ENCODE results near the gene MYO15A.

Gene MYO15A, protein sequence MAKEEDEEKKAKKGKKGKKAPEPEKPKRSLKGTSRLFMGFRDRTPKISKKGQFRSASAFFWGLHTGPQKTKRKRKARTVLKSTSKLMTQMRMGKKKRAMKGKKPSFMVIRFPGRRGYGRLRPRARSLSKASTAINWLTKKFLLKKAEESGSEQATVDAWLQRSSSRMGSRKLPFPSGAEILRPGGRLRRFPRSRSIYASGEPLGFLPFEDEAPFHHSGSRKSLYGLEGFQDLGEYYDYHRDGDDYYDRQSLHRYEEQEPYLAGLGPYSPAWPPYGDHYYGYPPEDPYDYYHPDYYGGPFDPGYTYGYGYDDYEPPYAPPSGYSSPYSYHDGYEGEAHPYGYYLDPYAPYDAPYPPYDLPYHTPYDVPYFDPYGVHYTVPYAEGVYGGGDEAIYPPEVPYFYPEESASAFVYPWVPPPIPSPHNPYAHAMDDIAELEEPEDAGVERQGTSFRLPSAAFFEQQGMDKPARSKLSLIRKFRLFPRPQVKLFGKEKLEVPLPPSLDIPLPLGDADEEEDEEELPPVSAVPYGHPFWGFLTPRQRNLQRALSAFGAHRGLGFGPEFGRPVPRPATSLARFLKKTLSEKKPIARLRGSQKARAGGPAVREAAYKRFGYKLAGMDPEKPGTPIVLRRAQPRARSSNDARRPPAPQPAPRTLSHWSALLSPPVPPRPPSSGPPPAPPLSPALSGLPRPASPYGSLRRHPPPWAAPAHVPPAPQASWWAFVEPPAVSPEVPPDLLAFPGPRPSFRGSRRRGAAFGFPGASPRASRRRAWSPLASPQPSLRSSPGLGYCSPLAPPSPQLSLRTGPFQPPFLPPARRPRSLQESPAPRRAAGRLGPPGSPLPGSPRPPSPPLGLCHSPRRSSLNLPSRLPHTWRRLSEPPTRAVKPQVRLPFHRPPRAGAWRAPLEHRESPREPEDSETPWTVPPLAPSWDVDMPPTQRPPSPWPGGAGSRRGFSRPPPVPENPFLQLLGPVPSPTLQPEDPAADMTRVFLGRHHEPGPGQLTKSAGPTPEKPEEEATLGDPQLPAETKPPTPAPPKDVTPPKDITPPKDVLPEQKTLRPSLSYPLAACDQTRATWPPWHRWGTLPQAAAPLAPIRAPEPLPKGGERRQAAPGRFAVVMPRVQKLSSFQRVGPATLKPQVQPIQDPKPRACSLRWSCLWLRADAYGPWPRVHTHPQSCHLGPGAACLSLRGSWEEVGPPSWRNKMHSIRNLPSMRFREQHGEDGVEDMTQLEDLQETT (N-terminal part only)

DNA sequence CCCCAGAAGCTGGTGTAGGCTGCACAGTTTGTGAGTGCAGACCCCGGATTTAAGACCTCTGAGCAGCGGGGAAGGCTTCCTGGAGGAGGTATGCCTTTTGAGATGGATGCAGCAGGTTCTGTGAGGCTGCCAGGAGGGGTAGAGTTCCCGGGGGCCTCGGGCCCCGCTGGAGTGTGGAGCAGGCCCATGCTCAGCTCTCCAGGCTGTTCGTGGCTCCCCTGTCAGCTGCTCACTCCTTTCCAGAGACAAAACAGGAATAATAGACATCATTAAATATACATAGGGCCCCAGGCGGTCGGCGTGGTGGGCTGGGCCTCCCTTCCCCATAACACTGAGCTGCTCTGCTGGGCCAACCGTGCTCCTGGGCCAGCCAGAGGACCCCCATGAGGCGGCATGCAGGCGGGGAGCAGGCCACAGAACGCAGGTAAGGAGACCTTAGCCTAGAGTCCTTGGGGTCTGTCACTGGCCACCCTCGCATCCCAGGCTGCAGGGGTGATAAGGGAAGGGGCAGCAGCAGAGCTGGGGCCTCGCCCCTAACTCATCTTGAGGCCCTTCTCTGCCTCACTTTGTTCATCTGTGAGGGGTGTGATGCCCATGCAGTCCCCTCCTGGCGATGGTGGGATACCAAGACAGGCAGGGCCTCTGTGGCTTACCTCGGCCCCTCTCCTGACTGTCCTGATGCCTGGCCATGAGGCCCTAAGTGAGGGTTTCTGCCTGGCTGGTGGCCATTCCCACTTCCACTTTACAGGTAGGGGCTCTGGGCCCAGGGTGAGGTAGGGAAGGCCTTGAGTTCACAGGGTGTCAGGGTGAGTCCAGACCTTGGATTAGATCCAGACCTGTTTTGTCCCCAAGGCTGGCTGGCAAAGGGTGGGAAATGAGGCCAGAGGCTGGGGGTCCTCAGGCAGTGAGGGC lies at the start of gene MYO15A:
Gene MYO15A, plus strand, starts transcription at position 356 of the 912 bp plus-strand sequence. CDS start 10,045 bp downstream, outside the sequence.
- peak; percentile 45 for DNase-seq

DNA sequence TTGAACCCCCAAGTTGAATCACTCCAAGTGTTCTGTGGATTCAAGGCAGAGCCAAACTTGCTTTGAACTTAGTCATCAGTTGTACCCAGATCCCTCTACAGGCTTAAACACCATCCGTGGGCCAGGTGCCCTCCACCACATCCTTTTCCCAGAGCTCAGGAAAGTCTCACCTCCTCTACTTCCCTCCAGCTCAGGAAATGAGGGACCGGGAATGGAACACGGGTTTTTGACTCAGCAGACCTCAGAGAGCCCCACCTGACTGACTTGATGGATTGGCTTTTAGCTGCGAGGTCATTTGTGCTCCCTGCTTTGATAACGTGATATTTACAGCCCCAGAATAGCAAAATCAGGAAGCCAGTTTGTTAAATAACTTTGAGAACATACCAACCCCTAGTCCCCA lies 49.3 kb upstream of the MYO15A start:
- DNase-seq = no peak

DNA sequence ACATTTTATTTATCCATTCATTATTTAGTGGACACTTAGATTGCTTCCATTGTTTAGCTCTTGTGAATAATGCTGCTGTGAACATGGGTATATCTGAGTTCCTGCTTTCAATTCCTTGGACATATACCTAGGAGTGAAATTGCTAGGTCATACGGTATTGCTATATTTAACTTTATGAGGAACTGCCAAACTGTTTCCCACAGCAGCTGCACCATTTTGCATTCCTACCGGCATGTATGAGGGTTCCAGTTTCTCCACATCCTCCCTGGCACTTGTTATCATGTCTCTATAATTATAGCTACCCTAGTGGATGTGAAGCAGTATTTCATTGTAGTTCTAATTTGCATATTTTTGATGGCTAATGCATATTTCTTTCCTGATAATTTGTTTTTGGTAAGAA lies 44.5 kb upstream of the MYO15A start:
- DNase-seq = no peak

DNA sequence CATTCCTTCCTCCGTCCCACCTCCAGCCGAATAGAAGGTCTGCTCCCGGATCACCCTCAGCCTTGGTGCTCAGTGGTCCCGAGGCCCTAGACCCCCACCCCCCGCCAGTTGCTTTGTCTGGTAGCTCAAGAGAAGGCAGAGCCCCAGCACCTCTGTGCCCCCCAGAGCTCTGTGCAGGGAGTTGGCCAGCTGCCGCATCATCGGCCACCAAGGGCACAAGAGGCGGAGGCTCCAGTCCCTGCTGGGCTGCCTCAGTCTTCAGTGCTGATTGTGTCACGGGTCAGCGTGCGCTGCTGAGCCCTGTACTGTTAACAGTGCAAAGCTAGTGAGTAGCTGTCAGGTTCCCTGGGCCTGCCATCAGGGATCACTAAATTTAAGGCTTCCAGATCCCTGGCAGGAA lies 43.0 kb upstream of the MYO15A start:
- DNase-seq = no peak

DNA sequence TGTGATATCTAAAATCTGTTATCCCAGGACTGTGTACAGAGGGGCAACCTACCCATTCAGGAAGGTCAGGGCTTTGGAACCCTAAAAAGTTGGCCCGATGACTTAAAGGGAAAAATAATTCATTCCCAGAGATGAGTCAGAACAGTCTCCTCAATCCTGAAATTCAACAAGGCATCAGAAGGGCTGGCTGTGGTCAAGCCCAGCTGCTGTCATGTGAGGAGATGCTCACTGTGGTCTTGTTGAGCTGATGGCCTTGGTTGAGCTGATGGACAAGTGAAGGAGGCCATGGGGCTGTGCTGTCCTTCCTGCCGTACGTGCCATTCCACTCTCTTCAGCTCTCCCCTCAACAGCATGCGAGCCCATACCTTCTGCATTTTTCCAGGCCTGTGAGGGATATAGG lies 41.7 kb upstream of the MYO15A start:
- no peak for DNase-seq

DNA sequence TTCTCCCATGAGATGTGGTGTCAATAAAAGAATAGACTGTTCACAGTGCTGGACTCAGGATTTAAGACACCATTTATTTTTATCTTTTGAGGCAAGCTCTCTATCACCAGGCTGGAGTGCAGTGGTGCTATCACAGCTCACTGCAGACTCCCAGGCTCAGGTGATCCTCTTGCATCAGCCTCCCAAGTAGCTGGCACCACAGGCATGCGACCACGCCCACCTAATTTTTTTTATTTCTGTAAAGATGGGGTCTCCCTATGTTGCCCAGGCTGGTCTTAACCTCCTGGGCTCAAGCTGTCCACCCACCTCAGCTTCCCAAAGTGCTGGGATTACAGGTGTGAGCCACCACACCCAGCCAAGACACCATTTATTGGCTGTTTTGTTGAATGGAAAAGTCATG lies 39.5 kb upstream of the MYO15A start:
- no peak for DNase-seq

DNA sequence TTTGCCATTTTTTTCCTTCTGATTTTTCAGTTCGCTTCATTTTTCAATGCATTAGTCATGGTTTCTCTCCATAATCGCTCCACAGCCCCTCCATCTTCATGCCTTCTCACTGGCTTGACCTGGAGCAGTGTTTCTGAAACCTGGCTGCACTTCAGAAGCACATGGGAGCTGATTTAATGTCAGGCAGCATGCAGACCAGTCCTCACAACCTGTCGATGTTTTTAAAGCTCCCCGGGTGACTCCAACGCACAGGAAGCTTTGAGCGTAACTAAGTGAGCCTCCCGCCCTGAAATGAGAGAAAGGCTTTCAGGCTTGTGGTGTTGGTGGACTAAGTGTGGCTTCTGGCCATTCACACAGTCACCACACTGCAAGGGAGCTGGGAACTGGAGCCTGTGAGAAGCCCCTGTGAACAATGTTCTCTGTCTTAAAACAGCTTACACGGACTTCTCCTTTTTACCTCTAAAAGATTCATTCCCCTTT lies 37.7 kb upstream of the MYO15A start:
- peak; percentile 14 for DNase-seq

DNA sequence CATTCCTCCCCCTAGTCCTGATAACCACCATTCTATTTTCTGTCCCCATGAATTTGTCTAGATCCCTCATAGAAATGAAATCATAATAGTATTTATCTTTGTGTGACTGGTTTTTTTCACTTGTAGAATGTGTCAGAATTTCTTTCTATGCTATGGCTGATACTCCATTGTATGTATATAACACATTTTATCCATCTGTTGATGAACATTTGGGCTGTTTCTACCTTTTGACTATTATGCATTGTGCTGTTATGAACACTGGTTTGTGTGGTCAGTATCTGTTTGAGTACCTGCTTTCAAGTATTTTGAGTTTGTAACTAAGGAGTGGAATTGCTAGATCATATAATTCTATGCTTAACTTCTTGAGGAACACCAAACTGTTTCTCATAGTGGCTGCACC lies 36.8 kb upstream of the MYO15A start:
- no peak for DNase-seq

DNA sequence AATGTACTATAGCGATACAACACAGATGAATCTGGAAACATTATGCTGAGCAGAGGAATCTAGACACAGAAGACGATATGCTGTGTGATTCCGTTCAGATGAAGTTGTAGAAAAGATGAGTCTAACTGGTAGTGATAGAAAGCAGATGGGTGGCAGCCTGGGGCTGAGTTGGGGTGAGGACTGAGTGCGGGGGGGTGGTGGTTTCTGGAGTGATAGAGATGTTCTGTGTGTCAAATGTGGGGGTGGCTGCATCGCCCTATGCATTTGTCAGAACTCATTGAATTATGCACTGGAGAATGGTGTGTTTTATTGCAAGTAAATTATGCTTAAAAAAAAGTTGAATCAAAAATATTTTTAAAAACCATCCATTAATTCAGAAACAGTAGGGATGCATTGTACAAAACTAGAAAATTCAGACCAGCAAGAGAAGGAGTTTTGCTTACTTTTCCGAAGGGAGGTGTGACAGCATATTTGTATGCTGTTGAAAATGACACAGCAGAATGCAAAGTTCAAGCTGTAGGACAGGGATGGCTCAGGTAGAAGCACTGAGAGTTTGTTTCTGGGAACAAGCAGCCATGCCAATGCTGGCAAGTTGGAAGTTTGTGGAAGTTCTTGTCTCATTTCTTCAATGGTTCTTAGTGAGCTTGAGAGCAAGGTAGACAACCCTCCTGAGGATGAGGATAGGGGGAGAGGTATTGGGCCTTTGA lies 33.8 kb upstream of the MYO15A start:
- DNase-seq = no peak

DNA sequence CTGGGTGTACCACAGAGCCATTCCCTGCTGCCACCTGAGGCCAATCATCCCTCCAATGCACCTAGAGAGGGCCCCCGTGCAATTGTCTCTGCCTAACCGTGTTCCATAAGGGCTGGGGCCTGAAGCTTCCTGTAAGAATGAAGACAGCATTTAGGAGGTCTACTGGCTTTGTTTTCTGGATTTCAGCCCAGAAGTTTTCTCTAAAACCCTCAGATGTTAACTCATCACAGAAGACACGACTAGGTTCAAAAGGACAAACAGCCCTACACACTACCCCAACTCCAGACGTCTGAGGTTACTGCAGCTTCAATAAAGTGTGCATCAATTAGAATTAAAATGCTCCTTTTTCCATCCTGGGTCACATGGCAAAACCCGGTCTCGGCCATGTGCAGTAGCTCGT lies 31.6 kb upstream of the MYO15A start:
- no peak for DNase-seq

DNA sequence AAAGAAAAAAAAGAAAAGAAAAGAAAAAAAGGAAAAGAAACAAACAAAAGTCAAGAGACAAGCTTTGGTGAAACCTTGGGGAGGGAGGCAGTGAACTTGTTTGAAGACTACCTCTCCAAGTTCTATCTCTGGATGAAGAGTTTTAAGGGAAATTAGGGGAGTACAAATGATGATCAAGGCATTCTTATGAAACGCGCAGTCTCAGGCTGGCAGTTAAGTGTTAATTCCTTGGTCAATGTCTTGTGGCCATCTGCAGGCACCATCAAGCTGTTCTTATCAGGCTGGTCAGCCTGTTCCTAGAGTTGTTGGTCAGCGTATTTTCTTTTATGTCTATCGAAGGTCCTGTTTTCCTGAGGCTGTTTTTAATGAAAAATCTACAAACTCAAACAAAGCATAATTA lies 29.0 kb upstream of the MYO15A start:
- DNase-seq = no peak

DNA sequence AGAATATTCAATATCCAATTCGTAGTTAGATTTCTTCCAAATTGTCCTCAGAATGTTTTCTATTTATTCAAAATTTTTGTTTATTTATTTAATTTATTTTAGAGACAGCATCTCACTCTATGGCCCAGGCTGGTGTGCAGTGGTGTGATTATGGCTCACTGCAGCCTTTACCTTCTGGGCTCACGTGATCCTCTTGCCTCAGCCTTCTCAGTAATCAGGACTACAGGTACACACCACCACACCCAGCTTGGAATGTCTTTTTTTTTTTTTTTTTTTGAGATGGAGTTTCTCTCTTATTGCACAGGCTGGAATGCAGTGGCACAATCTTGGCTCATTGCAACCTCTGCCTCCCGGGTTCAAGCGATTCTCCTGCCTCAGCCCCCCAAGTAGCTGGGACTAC lies 24.3 kb upstream of the MYO15A start:
- no peak for DNase-seq

DNA sequence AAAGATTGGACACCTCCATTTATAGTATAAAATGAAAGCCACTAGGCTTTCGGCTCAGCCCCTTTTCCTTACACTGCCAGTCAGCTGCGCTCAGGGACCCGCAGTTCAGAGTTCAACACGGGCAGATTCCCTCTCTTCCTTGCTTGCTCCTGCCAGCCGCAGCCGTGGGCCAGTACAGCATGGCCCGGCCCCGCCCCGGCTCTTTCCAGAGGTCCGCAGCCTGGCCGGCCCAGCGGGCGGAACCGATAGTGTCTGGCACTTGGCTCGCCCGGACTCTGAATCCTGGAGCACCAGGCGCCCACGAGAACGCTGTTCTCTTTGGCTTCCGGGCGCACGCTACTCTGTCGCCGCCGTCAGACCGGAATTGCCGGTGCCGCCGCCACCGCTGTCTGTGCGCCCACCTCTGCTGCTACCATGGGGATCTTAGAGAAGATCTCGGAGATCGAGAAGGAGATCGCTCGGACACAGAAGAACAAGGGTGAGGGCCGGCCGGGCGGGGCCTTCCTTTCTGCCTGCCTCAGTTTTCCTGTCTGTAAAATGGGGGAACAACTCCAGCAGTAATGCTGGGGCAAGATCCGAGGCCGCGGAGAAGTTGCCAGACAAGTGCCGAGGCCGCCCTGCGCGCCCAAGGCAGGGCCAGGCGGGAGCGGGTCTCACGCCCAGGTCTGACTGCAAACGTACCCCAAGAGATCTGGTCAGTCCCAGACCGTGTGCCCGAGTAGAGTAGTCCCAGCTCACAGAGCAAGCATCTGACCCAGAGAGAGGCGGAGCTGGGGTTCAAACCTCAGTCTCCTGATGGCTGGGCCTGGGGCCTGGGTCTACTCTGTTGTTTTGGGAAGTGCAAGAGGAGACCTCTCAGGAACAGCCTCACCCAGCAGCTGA lies 20.7 kb upstream of the MYO15A start, which contains the start of gene DRG2:
Gene DRG2, plus strand, starts transcription at position 339 of the 882 bp plus-strand sequence. Its CDS starts 76 bp downstream, at position 415.
- peak; percentile 98 for DNase-seq

DNA sequence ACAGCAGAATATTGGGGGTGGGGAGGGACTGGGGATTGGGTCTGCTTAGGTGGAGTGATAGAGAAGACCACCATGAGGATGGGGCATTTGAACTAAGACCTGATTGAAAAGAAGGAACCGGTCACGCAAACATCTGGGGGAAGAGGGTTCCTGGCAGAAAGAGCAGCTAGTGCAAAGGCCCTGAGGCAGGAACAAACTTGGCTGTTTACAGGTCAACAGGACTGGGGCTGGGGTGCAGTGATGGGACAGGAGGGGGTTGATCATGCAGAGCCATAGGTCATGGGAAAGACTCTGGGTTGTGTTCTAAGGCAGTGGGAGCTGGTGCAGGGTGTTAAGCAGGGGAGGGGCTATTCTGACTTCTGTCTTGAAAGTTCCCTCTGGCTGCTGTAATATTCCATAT lies 18.9 kb upstream of the MYO15A start:
- DNase-seq = no peak

DNA sequence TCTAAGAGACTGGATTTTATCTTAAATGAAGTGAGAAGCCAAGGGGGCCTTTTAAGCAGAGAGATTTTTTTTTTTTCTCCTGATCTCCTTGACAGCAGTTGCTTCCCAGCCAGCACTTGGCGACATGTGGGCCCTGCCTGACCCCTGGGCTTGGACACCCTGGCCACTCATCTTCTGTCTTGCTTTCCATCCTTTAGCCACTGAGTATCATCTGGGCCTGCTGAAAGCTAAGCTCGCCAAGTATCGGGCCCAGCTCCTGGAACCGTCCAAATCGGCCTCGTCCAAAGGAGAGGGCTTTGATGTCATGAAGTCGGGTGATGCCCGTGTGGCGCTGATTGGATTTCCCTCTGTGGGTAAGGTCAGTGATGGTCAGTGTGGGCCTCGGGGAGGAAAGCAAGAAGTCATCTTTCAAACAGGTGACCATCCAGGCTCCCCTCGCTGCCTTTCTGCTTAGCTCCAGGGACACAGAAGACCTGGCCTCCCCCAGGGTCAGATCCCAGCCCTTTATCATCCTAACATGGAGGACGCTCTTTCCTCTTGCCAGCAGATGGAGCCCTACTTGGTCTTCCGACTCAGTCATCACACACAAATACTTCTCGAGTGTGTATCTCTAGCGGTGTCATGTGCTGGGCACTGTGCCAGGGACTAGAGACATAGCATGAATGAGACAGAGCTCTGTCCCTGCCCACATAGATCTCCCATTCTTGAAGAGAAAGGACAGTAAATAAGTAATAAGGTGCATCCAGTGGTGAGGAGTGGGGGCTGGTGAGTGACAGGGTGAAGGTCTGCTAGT lies 14.7 kb upstream of the MYO15A start:
- no peak for DNase-seq

DNA sequence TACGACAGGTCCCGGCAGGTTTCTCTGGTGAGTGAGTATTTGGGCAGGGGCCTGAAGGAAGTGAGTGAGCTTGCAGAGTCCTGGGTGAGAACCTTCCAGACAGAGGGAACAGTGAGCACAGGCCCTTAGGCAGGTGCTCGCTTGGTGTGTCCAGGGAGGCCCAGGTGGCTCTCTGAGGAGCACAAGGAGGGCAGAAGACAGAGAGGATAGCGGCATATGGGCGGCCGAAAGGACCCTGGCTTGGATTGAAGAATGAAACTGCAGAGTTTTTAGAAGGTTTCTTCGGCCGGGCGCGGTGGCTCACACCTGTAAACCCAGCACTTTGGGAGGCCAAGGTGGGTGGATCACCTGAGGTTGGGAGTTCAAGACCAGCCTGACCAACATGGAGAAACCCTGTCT lies 14.1 kb upstream of the MYO15A start:
- DNase-seq = no peak

DNA sequence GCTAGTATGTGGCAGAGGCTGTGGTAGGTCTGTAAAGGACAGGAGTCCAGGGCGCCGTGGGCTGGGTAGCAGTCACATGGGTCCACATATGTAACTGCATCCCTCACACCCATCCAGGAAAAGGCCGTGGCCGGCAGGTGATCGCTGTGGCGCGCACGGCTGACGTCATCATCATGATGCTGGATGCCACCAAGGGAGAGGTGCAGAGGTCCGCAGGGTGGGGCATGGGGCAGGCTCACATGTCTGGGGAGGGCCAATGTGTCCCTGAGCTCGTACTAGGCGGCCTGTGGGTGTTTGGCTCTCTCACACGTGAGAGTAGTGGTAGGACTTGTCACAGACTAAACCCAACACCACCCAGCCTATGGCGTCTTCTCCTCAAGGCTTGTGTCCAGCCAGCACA lies 9.0 kb upstream of the MYO15A start:
- DNase-seq = no peak

DNA sequence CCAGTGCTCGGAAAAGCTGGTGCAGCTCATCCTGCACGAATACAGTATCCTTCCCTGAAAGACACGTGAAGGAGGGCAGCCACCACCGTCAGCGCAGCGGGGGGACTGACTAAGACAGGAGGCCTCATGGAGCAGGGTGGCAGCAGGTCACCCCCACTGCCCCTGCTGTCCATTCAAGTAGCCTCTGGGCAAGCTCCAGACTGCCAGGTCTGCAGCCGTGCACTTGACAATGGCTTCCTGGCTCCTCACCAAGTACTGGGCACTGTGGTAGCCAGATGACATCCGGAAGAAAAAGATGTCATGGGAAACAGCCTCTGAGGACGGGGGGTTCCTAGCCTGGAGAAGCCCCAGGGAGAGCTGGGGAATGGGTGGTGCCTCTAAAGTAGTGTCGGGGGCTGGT lies 7.9 kb upstream of the MYO15A start:
- DNase-seq = no peak

DNA sequence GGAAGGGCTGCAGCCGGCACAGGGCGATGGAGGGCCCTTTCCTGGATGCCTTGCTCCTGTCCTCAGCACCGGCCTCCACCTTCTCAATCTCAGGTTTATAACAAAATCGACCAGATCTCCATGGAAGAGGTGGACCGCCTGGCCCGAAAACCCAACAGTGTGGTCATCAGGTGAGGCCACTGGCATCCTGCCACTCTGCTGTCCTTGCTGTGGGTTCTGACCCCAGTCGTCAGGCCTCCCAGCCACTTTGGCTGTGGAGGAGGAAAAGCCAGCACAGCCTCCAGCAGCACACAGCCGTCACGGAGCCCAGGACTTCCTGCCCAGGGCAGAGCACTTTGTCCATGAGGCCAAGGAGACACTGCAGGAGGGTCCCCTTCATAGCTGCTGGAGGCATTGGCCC lies 6.7 kb upstream of the MYO15A start:
- no peak for DNase-seq
